Type B pancreatic cell (in vitro differentiated cells): Measurements from ENCODE around the gene SLC23A2. TPM values are rescaled to one million over a fixed set of nuclear protein-coding genes. Genes with fewer than 3 reads are reported as not detected.

ENCODE experiments used
- DNase-seq: peaks from one replicate; pipeline ENCODE4 v3.0.0; 2021; ENCODE audit warnings: mixed read lengths; ENCODE audit not compliant: unreplicated experiment; ENCODE audit errors: extremely low spot score
- H3K27ac Mint-ChIP-seq: 2 replicates; pipeline ENCODE4 v1.8.0; 2021; ENCODE audit warnings: mild to moderate bottlenecking, mixed read lengths
- H3K27me3 Mint-ChIP-seq: 2 replicates; pipeline ENCODE4 v1.8.0; 2021; ENCODE audit warnings: mixed read lengths
- H3K36me3 Mint-ChIP-seq: 2 replicates; pipeline ENCODE4 v1.8.0; 2021; ENCODE audit warnings: mixed read lengths
- H3K4me1 Mint-ChIP-seq: one replicate; pipeline ENCODE4 v1.8.0; 2021; ENCODE audit warnings: mixed read lengths; ENCODE audit not compliant: unreplicated experiment
- H3K4me3 Mint-ChIP-seq: 2 replicates; pipeline ENCODE4 v1.8.0; 2021; ENCODE audit warnings: mild to moderate bottlenecking, mixed read lengths
- H3K9me3 Mint-ChIP-seq: 2 replicates; pipeline ENCODE4 v1.8.0; 2021; ENCODE audit warnings: mixed read lengths
- total RNA-seq: library from RNA; stranded (reverse); gene quantifications from 2 replicates; pipeline ENCODE4 v1.2.1, GENCODE V29; 2021; ENCODE audit warnings: low replicate concordance
- TF ChIP-seq, protein P1 (sequence below): fragments of 200-600 bp; sonication (generic); conservative IDR thresholded peaks from 2 replicates; pipeline ENCODE4 v1.5.0; 2021; ENCODE audit warnings: antibody characterized with exemption, mild to moderate bottlenecking

The SLC23A2 gene
- total RNA-seq, 1 donor from 2014 or later, result 19.6 TPM

DNA sequence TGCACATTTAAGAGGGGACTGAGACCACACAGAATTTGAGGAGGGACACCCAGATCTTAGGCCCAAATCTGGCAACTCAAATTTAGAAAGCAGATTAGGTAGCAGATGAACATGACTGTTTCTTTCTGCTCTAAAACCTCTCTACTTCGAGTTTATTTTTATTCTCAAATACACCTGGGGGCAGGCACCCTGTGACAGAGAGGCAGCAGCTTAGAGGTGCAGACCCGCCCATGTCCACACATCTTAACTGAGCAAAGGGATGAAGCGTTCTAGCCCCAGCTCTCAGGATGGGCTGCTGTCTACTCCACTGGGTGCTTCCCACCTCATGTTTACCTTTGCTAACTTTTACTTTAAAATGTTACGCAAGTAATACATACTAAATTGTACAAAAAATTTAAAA, 125.0 kb downstream of the SLC23A2 start:
- H3K27me3 Mint-ChIP-seq, result no peaks in the 10 kb centered on the region
- no peak overlapping the region for H3K4me3 Mint-ChIP-seq
- peaks cover 36% of the 10 kb centered on the region for H3K36me3 Mint-ChIP-seq
- DNase-seq, result no peak
- H3K4me1 Mint-ChIP-seq, result no peaks in the 10 kb centered on the region
- TF ChIP-seq, protein P1, sequence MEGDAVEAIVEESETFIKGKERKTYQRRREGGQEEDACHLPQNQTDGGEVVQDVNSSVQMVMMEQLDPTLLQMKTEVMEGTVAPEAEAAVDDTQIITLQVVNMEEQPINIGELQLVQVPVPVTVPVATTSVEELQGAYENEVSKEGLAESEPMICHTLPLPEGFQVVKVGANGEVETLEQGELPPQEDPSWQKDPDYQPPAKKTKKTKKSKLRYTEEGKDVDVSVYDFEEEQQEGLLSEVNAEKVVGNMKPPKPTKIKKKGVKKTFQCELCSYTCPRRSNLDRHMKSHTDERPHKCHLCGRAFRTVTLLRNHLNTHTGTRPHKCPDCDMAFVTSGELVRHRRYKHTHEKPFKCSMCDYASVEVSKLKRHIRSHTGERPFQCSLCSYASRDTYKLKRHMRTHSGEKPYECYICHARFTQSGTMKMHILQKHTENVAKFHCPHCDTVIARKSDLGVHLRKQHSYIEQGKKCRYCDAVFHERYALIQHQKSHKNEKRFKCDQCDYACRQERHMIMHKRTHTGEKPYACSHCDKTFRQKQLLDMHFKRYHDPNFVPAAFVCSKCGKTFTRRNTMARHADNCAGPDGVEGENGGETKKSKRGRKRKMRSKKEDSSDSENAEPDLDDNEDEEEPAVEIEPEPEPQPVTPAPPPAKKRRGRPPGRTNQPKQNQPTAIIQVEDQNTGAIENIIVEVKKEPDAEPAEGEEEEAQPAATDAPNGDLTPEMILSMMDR, result no peak
- H3K27ac Mint-ChIP-seq, result no peak overlapping the region
- no peaks in the 10 kb centered on the region for H3K9me3 Mint-ChIP-seq

DNA sequence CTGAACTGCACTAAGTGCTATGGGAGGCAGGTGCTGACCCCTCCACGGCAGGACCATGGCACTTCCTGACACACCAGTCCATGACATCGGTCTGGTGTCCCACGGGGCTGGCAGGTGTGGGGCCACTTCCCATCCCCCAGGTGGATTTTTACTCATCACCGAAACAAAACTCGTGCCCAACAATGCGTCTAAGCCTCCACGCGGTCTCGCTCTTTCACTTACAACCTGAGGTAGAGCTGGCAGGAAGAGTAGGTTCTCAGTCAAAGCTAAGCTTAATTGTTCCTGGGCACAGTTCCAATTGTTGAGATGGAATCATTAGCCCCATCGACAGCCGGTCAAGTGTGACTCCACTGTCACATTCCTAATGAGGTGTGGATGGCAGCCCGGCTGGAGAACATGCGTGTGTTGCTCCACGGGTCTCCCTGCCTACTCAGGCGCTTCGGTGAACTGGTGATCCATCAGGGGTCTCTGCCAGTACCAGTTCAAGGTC, 125.7 kb downstream of the SLC23A2 start:
- TF ChIP-seq, protein P1, result no peak
- Mint-ChIP-seq H3K36me3 (peaks cover 29% of the 10 kb centered on the region), H3K4me1 (no peaks in the 10 kb centered on the region)

DNA sequence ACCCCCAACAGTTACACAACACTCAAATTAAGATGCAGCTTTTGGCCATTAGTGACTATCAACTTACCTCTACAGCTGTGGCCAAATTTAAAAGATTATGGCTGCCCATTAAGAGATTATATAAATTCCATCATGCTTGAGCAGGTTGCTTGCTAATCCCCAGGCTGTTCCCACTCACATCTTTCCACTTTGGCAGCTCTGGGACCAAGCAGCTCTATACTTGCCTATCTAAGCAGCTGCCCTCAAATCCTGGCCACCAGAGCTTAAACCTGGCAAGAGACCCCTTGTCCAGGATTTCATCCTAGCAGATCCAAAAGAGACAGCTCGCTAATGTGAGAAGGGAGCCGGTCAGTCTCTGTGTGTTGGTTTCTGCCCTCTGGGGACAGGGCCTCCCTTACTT, 127.9 kb downstream of the SLC23A2 start:
- Mint-ChIP-seq H3K27me3 (no peaks in the 10 kb centered on the region), H3K9me3 (no peaks in the 10 kb centered on the region), H3K4me3 (no peak overlapping the region), H3K4me1 (peaks cover 6% of the 10 kb centered on the region), H3K36me3 (peaks cover 25% of the 10 kb centered on the region), H3K27ac (no peak overlapping the region)
- TF ChIP-seq, protein P1, result no peak
- DNase-seq, result no peak

More for the DNA sequence above, 125.7 kb downstream of the SLC23A2 start:
- no peaks in the 10 kb centered on the region for H3K27me3 Mint-ChIP-seq
- no peak for DNase-seq
- no peak overlapping the region for H3K27ac Mint-ChIP-seq
- no peak overlapping the region for H3K4me3 Mint-ChIP-seq
- no peaks in the 10 kb centered on the region for H3K9me3 Mint-ChIP-seq

DNA sequence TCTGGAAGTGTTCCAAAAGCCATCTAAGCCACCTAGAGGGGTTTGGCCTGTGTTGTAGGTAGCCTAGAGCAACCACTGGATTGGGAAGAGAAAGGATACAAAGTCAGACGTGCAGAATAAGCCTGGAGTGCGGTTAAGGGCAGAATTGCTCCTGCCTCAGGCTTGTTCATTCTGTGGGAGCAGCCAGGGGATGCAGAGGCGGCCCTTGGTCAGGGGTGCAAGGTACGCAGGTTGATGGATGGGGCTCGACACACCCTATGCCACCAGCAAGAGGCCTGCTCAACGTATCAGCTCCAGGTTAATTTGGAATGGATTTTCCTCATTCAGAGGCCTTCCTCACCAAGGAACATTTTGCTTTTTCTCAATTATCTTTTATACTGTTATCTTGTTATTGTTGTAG, 129.8 kb downstream of the SLC23A2 start:
- TF ChIP-seq, protein P1, result no peak
- Mint-ChIP-seq H3K27me3 (no peaks in the 10 kb centered on the region), H3K4me3 (no peak overlapping the region), H3K9me3 (no peaks in the 10 kb centered on the region), H3K27ac (no peak overlapping the region), H3K36me3 (peaks cover 25% of the 10 kb centered on the region), H3K4me1 (peaks cover 6% of the 10 kb centered on the region)
- no peak for DNase-seq

DNA sequence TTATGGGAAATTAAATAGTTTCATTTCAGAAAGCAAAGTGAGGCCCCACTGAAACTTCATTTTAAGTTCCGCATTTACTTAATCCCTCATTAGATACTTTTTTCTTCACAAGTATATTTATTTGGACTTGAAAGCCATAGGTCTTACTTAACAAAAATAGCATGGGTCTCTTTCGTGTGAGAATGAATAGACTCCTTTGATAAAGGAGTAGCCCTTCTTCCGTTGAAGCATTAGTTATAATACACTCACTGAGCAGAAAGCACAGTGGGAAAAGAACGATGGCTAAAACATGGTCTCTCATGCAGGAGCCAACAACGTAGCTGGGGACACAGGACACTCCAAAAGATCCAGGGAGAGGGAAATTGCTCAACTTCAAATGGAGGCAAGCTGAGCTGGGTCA, 130.4 kb downstream of the SLC23A2 start:
- peaks cover 25% of the 10 kb centered on the region for H3K36me3 Mint-ChIP-seq
- TF ChIP-seq, protein P1, result no peak
- H3K4me3 Mint-ChIP-seq, result no peak overlapping the region
- H3K27me3 Mint-ChIP-seq, result no peaks in the 10 kb centered on the region
- DNase-seq, result no peak
- H3K9me3 Mint-ChIP-seq, result no peaks in the 10 kb centered on the region
- no peak overlapping the region for H3K27ac Mint-ChIP-seq
- H3K4me1 Mint-ChIP-seq, result peaks cover 6% of the 10 kb centered on the region
